ENCODE results near the gene F2RL2.

DNA sequence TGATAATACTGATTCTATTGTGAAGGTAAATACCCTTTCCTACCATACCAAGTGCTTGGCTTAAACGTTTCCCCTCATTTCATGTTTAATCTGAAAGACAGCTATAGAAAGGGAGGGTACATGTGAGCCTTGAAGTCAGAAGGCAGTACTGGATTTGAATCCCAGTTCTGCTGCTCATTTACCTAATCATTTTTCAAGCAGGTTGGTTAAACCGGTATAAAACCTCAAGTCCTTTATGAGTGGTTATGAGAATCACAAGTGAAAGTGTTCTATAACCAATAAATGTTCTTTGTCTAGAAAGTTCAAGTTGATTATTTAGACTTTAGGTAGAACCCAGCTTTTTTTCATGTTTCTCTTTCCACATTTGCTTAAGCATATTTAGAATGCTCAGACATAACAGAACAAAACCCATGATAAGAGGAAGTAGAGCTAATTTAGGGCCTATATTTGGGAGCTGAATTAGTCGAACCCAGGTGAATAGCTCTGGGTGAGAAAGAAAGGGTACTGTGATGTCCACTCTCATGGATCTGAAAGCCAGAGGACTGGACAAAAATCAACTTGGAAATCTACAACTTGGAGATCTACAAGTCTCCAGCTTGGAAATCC lies 29.7 kb upstream of the F2RL2 start:
- TF ChIP-seq, protein P1, sequence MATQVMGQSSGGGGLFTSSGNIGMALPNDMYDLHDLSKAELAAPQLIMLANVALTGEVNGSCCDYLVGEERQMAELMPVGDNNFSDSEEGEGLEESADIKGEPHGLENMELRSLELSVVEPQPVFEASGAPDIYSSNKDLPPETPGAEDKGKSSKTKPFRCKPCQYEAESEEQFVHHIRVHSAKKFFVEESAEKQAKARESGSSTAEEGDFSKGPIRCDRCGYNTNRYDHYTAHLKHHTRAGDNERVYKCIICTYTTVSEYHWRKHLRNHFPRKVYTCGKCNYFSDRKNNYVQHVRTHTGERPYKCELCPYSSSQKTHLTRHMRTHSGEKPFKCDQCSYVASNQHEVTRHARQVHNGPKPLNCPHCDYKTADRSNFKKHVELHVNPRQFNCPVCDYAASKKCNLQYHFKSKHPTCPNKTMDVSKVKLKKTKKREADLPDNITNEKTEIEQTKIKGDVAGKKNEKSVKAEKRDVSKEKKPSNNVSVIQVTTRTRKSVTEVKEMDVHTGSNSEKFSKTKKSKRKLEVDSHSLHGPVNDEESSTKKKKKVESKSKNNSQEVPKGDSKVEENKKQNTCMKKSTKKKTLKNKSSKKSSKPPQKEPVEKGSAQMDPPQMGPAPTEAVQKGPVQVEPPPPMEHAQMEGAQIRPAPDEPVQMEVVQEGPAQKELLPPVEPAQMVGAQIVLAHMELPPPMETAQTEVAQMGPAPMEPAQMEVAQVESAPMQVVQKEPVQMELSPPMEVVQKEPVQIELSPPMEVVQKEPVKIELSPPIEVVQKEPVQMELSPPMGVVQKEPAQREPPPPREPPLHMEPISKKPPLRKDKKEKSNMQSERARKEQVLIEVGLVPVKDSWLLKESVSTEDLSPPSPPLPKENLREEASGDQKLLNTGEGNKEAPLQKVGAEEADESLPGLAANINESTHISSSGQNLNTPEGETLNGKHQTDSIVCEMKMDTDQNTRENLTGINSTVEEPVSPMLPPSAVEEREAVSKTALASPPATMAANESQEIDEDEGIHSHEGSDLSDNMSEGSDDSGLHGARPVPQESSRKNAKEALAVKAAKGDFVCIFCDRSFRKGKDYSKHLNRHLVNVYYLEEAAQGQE (IDR thresholded peaks at IDR 0.05; ENCODE audit: insufficient replicate concordance, low read depth) = no peak
- TF ChIP-seq, protein P2, sequence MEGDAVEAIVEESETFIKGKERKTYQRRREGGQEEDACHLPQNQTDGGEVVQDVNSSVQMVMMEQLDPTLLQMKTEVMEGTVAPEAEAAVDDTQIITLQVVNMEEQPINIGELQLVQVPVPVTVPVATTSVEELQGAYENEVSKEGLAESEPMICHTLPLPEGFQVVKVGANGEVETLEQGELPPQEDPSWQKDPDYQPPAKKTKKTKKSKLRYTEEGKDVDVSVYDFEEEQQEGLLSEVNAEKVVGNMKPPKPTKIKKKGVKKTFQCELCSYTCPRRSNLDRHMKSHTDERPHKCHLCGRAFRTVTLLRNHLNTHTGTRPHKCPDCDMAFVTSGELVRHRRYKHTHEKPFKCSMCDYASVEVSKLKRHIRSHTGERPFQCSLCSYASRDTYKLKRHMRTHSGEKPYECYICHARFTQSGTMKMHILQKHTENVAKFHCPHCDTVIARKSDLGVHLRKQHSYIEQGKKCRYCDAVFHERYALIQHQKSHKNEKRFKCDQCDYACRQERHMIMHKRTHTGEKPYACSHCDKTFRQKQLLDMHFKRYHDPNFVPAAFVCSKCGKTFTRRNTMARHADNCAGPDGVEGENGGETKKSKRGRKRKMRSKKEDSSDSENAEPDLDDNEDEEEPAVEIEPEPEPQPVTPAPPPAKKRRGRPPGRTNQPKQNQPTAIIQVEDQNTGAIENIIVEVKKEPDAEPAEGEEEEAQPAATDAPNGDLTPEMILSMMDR (IDR thresholded peaks at IDR 0.05; ENCODE audit: insufficient read depth, low read length) = no peak
- TF ChIP-seq GABPA (IDR thresholded peaks at IDR 0.05; ENCODE audit: low read depth) (no peak), POLR2AphosphoS5 (IDR thresholded peaks at IDR 0.05; ENCODE audit: low read depth) (no peak), SPI1 (IDR thresholded peaks at IDR 0.05; ENCODE audit: borderline replicate concordance, low read depth) (no peak)
